ENCODE results near the gene BICC1.

DNA sequence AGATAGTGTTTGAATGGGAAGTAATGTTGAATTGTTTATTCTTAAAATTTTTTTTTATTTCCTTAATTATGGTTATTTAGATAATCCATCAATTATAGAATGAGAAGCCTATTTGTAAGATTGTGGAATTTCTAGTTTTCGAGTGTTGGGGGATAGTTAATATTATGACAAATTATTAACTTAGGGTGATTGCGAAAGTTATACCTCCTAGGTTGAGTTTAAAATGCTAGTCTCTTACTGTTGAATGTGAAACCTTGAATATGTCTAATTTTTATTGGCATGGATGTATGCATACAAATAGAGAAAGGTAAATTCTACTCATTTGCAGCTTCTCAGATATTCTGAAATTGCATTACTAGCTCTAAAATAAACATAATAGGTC is 43.2 kb downstream of the BICC1 start:
- TF ChIP-seq POLR2A (IDR thresholded peaks at IDR 0.05) (no peak), CTCF (IDR thresholded peaks at IDR 0.05 in 4 of 5, conservative IDR thresholded peaks at IDR 0.05 in 1 of 5) (no peak)
